NB4 (cell line): ENCODE measurements around the gene ZNF132.

Source experiments
- CTCF ChIP-seq: IDR thresholded peaks from one replicate; pipeline ENCODE4 v1.5.1; 2012; ENCODE audit warnings: low read depth, low read length
- MAX ChIP-seq: IDR thresholded peaks from 2 replicates; pipeline ENCODE4 v1.6.1; 2011; ENCODE audit warnings: low read depth, low read length
- MYC ChIP-seq: IDR thresholded peaks from 2 replicates; pipeline ENCODE4 v1.6.1; 2011; ENCODE audit warnings: low read depth, low read length
- POLR2A ChIP-seq: IDR thresholded peaks from 2 replicates; pipeline ENCODE4 v1.6.1; 2011; ENCODE audit warnings: mild to moderate bottlenecking; ENCODE audit not compliant: insufficient read length; ENCODE audit errors: extremely low read depth

GRCh38 chr19:58398087-58398486 is 41.9 kb downstream of the ZNF132 start:
- no peak for TF ChIP-seq CTCF
- TF ChIP-seq POLR2A, result no peak
- TF ChIP-seq MAX, result no peak
- TF ChIP-seq MYC, result no peak
